ENCODE data around the gene NELL1.

NELL1 gene

DNA sequence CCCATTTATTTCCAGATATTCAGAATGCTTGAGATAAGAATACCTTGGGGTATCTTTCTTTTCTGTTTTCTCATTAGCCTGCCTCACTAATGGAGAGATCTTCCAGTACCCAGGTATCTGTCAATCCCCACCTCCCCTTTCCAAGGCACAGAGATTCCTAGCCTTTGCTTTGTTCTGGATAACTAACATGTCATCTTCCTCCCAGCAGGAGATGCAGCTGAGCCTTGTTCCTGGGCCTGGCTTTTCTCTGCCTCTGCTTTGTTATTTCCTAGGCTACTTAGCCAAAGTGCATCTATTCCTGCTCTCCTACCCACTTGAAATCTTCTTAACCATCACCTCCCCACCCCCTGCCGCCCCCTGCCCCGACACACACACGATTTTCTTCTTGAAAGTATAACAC, 297.1 kb downstream of the NELL1 start:
- DNase-seq (ENCODE audit: low spot score) = no peak

DNA sequence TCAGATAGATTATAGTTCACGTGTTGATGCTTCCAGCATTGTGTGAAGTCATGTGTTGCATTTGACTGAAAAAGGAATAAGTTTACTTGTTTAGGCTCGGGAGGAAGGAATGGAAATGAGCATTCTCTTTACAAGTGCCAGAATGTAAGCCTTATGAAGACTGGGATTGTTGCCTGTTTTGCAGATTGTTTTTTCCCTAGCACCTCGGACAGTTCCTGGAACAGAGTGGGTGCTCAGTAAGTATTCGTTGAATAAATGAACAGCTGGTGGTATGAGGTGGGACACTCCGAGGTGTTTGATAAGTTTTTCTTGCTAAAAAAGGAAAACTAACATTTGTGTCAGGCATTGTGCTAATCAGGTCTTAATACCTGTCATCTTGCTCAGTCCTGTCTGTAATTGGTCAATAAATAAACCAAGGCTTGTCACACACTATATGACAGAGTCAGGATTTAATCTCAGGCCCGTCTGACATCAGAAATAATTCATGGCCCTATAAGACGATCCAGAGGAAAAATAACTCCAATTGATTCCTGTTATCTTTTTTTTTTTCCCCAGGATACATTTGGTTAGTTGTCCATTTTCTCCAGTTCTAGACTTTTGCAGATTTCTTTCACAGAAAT, 304.7 kb downstream of the NELL1 start:
- no peak for DNase-seq (ENCODE audit: low spot score)

DNA sequence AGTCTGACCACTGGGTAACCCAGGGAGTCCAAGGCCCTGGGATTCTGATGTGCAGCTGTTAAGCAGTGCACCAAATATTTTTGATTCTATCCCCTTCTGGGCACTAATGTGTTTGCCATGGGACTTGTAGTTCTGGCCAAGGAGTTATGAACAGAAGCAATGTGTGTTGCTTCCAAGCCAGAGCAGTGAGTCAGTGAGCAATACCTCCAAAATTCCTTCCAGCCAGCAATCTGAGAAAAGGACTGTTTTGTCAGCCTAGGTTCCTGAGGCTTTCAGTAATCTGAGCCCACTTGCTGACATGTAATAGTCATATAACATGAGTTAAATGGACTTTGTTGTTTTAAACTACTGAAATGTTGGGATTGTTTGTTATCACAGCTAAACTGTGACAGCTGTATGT, 311.4 kb downstream of the NELL1 start:
- no peak for DNase-seq (ENCODE audit: low spot score)

DNA sequence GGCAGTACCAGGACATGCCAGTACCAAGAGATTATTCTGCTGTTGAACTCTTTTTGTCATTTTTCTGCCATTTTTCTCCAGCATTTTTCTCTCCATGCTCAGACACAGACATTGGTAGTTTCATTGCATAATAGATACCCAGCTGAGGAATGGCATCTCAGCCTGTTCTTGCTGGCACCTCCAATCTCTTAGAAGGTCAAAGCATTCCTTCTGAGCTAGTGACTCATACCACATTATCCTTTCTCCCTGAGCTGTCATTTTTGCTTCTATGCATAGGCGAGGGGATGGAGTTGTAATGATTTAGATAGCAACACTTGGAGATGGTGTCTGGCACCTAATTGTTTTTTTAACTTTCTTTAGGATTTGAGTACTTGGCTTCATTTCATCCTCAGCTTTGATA, 321.1 kb downstream of the NELL1 start:
- no peak for DNase-seq (ENCODE audit: low spot score)

DNA sequence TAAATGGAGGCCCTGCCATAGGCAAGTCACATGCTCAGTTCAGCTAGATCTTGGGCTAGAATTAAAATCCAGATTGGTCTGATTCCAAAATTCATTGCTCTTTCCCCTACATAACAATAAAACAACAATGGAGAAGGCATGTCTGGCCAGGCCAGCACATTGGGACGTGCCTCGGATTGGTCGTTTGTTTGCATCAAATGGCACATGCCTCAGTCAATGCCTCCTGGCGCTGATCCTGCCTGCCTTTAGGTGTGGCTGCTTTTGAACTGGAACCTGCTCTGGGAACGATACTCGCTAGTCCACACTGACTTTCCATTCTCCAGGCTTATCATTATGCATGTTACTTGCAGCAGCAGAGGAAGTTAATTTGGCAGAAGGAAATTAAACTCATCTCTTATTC, 322.1 kb downstream of the NELL1 start:
- DNase-seq (ENCODE audit: low spot score) = no peak

DNA sequence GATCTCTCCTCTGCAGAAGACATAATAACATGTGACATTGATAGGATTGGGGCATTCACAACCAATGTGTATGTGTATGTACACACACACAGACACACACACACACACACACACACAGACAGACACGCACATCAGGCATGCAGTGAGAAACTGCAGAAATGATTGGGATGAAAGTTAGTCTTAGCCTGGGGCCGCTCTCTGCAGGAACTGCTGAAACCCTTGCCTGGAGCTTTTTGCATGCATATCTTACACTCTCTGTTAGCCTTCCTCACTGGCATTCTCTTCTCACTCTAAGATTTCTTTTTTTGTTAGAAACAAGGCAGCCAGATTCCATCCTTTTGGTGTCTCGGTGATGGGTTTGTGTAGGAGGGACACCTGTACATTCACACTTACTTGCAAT, 337.9 kb downstream of the NELL1 start:
- DNase-seq (ENCODE audit: low spot score) = no peak

DNA sequence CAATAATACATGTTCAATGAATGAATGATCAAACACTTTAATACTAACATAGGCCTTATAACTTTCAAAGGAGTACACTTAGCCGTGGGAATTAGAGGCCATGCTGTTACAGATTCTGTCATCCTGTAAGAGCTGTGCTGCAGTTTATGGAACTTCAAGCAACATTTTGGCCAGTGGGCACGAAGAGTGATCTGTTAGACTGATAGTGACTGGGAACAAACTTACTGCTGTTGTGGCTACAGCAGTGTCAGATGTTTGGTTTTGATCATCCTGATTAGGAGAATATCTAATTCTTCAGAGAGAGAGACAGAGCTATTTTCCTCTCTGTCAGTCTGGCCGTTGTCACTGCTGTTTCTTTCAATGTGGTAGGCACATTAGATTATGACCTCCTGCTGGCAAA, 348.9 kb downstream of the NELL1 start:
- DNase-seq (ENCODE audit: low spot score) = no peak

DNA sequence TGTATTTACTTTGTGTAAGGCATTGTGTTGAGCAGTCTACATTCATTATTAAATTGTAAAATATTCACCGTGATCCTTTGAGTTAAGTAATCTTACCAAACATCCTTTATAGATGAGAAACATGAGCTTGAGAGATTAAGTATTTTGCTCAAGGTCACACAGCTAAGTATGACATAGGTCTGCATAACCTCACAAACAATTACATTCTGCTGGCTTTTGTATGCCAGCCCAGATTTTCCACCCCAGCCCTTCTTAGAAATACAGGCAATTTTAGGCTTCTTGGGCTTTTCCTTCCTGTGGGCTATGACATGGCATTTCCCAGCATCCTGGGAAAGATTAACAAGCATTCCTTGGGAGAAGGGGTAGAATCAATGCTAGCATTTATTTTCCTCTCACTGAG, 357.3 kb downstream of the NELL1 start:
- no peak for DNase-seq (ENCODE audit: low spot score)

DNA sequence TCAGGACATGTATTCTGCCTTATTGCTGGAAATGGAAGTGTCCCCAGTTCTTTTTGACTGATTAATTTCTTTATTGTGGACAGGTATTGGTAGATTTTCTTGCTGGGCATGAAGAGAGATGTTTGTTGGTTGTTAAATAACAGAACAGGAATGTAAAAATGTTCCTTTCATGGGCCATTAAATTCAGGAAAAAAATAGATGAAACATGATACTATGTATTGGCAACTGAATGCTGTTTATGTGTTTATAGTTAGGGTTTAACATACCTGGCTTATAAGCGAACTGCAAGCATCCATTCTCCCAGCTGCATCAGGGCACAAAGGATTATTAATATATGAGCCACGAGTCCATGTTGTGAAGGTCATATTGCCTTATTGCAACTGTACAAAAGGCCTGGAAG, 368.5 kb downstream of the NELL1 start:
- no peak for DNase-seq (ENCODE audit: low spot score)

DNA sequence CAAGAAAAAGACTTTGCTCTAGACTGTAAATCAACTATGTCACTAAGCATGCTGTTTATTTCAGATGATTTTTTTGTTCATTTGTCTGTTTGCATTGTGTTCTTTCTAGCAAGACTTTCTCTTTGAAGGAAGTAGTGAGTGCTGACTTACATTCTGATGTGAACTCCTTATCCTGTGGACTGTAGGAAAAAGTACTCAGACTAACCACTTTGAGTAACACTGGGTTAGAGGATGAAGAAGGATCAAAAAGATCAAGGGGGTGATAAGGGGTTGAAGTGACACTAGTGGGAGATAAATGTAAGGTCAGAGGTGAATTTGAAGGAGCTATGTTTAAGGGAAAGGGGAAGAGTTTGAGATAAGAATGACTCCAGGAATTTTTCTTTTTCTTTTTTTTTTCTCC, 369.4 kb downstream of the NELL1 start:
- no peak for DNase-seq (ENCODE audit: low spot score)

DNA sequence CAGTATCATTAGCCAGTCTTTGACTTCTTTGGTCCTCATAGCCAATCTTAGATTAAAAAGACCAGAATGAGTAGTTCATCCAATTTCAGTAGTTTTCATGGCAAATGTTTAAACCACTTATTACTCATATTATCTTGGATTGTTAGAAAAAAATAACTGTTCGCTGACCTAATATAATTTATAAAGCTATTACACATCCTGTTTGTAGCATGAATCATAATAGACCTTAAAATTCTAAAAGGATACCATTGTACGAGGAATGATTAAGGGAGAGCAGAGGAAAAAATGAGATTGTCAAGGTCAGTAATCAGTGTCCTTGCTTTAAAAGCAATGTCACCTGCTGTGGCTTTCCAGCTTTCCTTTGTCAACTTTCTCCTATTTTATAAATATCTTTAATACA, 371.2 kb downstream of the NELL1 start:
- no peak for DNase-seq (ENCODE audit: low spot score)

DNA sequence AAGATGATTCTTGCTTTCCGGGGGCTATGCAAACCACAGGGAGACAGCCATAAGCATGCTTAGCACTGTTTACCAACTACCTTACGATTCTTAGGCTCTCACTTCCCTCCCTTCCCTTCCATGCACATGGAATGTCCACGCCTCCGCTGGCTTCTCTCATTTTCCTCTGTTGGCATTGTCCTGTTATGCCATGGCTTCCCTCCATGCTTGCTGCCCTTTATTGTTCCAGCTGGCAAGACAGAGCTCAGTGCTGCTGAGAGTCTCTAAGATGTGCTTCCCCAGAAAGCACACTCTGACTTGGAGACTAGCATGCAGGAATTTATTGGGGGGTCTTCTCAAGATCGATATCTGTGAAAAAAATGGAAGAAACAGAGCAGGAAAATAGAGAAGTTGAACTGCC, 379.2 kb downstream of the NELL1 start:
- DNase-seq (ENCODE audit: low spot score) = no peak

DNA sequence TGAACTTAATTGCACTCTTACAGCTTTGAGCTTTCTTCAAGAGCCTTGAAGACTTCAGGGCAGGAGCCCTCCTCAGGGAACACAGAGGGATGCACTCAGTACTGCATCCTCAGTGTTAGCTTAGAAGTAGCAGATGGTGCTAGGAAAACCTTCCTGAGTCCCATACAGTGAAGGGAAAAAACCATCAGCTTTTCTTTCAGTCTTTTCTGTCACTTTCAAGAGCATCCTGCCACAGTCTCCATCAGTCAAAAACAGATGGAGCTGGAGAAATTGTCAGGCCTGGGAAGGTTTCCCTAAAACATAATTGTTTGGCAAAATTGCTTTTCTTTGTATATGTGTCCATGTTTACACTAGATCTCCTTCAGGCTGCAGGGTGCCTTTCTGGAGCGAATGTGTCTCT, 384.1 kb downstream of the NELL1 start:
- DNase-seq (ENCODE audit: low spot score) = no peak

DNA sequence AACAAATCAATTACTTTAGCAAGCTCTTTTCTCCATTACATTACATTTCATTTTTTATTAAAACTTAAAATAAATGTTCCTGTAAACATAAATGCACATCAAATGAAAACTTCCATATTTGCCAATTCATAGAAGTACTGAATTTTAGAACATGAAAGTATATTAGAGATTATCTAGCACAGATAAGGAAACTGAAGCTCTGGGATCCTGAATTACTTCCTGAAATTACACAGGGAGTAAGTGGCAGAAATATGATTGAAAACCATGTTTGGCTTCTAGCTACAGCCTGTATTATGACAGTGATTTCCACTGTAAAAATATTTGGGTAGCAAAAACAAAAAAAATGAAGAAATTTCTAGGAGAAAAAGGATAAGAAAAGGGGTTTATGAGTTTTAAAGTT, 387.3 kb downstream of the NELL1 start:
- no peak for DNase-seq (ENCODE audit: low spot score)

DNA sequence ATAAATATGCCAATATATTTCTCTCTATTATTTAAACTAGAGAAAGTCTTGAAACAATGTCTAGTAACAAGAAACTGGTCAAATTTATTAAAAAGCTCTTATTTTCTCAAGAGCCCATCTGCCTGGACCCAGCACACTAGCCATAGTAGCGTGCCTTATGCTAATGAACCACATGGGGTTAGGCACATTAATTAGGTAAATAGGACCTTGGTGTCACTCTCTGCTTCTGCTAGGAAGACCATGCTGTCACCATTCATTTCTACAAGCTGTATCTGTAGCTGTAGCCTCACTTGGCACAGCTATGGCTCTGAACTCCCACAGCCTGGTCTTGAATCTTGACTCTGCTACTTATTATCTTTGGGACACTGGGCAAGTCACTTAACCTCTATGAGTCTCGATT, 390.5 kb downstream of the NELL1 start:
- no peak for DNase-seq (ENCODE audit: low spot score)

DNA sequence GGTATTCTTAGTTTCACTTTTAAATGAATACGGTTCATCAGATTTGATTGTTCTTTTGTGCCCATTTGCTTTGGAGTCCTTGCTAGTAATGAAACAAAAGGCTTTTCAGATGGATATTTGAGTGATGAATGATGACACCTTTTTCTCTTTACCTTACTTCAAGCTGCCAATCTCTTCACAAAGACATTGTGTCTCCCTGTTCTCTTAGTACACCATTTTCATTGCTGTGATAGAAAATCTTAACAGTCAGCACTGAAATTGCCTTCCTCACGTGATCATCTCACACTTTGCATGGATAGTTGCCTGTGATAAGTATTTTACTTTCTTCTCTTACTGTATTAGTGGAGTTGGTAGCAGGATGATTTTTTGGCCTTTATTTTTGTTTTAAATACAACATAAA, 396.6 kb downstream of the NELL1 start:
- DNase-seq (ENCODE audit: low spot score) = no peak

DNA sequence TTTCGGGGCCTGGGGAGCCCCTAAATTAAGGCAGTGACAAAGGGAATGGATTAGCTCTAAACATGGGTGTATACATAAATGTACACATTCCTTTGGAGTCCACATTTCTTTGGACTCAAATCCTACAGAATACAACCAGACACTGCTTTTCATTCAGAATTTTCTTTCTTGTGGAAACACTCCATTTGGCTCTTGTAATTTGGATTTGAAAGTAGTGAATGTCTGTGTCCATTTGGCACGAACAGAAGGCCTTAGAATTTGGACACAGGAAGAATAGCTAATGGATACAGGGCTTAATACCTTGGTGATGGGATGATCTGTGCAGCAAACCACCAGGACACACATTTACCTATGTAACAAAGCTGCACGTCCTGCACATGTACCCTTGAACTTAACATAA, 399.5 kb downstream of the NELL1 start:
- no peak for DNase-seq (ENCODE audit: low spot score)

DNA sequence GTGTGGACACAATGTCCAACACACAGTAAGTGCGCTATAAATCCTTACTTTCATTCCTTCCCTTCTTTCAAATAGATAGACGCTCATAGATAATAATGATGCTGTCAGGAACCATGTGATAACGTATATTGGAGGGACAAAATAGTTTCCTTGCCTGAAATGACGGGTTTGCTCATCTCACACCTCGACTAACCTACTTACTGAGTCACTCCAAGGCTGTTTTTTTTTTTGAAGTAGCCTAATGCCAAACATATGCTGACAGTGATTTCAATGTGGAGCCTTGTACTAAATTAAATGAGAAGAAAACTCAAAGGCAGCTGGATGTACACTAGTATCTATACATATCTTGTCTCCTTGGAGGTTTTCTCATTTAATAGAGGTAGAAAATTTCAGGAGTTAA, 400.5 kb downstream of the NELL1 start:
- no peak for DNase-seq (ENCODE audit: low spot score)

DNA sequence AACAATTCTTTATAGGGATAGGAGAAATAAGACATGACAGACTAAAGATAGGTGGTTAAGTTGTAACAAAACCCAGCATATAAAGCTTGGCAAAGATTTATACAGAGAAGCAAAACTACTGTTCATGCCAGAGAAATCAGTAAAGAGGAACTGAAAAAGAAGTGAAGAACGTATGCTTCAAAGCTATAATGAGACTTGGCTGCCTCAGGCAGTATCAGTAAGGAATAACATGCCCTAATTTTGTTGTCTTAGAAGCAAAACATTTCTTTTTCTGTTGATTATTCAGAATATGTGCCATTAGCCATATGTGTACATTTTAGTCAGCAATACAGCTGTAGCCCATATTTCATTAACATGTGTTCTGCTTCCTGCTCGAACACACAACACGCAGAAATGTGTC, 403.2 kb downstream of the NELL1 start:
- no peak for DNase-seq (ENCODE audit: low spot score)

DNA sequence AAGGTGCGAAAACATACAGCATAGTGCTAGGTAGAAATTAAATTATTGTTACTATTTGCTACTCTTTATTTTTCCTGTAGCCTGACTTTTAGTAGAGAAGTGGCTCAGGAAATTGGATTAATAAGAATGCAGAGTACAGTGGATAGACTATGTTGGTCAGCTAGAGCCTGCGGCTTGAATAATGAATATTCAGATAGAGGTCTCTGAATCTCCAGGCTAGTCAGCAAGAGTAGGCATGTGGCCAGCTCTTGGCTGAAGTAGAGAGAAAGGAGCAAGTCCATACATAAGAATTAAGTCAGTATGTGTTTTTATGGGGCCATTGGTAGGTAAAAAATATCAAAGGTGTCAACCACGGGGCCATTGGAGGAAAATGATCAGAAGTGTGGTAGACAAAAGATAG, 413.5 kb downstream of the NELL1 start:
- DNase-seq (ENCODE audit: low spot score) = no peak

DNA sequence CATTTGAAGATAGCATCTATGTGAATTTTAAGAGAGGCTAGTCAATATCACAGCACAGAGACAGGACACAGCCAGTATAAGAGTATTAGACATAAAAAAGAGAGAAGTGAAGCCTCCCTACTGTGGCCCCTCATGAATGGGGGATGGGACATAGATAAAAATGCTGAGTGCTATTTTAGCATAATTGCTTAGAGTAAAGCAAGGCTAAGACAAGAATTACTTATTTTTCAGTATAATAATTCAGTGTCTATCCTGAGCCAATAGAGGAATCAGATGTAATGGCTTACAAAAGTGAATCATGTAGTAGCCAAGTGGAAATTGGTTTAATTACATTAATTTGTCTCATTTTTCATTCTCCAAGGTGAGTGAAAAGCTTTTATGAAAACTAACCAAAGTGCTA, 419.5 kb downstream of the NELL1 start:
- no peak for DNase-seq (ENCODE audit: low spot score)

DNA sequence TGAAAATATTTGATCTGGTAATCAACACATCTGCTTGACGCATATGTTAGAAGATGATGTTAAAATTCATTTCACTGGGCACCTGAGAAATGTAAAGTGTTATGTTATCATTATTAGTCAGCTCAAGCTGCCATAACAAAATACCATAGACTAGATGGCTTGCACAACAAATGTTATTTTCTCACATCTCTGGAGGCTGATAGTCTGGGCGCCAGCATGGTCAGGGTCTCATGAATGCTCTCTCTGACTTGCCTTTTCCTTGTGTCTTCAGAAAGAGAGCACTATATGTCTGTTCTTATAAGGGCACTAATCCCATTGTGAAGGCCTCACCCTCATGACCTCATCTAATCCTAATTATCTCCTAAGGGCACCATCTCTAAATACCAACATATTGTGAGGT, 435.3 kb downstream of the NELL1 start:
- no peak for DNase-seq (ENCODE audit: low spot score)

DNA sequence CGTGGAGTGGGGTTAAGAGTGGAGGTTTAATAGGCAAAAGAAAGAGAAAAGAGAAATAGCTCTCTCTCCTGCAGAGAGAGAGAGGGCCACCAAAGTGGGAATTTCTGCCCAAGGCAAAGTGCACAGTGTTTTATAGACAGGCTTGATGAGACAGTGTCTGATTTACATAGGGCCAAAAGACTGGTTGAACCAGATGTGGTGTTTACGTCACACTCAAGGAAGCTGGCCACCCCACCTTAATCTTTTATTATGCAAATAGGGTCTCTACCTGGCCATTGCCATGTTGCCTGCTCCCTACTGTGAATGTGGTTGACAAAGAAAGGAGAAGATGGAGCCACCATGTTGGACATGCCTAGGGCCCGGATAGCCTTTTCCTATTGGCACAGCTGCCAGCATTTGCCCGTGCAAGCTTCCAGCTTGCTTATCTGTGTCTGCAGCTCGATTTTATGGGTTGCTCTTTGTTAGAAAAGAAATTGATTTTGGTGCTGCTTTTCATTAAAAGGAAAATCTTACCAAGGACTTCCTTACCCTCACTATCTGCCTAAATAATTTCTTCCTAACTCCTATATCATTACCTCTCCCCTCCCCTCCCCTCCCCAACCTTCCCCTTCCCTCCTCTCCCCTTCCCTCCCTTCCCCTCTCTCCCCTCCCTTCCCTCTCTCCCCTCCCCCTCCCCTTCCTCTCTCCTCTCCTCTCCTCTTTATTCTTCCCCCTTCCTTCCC, 436.0 kb downstream of the NELL1 start:
- DNase-seq (ENCODE audit: low spot score) = no peak

DNA sequence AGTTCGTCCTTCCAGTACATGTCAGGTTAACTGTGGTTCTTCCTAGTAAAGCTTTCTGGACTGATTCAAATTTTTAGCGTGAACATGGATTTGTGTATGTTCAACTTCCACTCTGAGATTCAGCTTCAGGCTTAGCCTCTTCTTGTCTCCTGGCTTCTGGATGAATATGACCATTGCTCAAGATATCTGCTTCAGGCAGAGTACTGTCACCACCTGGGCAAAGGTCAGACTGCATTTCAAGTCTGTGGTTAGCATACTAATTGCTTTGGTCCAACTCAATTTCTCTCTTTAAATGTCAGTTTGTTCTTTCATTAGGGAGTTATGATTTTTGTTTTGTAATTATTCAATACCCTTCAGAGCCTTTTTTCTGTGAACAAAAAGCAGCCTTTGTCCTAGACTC, 440.0 kb downstream of the NELL1 start:
- no peak for DNase-seq (ENCODE audit: low spot score)
